NCI-H2029 treated with DMSO at 0.1 percent for 48 hours (cell line): Measurements from ENCODE around the gene MED12L.
"Not testable (repeated sequence)": the region's sequence is repeated elsewhere in the genome, so short reads cannot be mapped to it uniquely, and the experiment has no call there.

Experiments
- DNase-seq: peaks from one replicate; lab custom pipeline; 2025; lab: John Stamatoyannopoulos, UW

Gene MED12L

GRCh38 chr3:151214459-151214858 is 129.0 kb downstream of the MED12L start:
- no peak for DNase-seq

DNA sequence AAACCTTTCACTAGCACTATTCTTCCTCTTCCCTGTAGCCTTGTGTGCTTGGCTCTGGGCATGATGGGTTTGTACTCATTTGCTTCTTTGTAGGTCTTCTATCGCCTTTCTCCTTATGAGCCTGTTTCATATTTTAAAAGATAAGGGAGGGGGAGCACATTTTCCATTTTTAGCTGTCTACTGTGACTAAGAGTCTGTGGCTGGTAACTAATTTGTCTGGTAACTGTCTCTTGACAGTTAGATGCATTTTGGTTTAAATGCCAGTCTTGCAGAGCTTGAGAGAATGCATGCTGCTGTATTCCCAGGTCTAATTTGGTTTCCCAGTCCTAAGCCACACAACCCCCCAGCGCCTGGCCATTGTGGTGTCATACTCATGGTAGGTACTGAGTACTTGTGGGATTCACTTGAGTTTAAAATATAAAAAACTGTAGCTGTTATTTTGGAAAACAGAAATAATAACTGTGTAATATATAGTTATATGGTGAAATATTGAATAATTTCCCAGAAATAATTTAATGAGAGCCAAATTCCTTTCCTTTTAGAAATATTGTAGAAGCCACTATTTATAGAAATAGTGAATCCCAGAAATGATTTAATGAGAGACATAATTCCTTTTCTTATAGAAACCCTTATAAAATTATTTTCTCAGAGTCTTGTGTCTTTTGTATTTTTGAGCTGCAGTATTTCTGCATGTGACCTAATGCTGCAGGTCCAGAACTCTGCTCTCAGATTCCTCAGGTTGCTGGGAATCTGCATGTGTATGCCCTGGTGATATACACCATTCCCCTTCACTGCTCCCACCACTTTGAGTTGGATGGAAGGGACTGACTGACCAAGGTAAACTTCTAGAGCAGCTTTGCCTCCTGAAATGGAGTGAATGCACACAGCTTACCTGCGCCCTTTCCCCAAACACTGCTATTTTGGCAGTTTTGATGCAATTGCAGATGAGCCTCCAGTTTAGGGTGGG is 131.5 kb downstream of the MED12L start:
- DNase-seq: no peak

- DNase-seq: no peak
These were observed 132.7 kb downstream of the MED12L start for GRCh38 chr3:151218136-151218535.

DNA sequence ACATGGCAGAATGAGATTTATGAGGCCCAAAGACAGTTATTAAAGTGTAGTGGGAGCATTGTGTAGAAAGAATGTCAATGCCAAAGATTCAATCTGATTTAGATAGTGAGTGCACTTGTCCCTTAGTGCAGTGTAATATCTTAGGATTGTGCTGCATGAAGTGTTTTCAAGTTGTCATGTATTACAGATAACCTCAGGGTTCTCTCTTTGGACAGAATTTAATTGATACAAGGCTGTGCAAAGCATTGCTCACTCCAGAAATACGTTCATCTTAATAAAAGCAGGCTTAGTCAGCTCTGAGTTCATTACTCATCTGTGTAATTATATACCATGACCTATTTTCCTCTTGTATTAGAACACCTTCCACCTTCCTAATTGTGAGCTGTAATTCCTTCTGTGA is 133.6 kb downstream of the MED12L start:
- no peak for DNase-seq

GRCh38 chr3:151224268-151224866 is 138.9 kb downstream of the MED12L start:
- no peak for DNase-seq

GRCh38 chr3:151225040-151225975 is 139.8 kb downstream of the MED12L start:
- DNase-seq: no peak

DNA sequence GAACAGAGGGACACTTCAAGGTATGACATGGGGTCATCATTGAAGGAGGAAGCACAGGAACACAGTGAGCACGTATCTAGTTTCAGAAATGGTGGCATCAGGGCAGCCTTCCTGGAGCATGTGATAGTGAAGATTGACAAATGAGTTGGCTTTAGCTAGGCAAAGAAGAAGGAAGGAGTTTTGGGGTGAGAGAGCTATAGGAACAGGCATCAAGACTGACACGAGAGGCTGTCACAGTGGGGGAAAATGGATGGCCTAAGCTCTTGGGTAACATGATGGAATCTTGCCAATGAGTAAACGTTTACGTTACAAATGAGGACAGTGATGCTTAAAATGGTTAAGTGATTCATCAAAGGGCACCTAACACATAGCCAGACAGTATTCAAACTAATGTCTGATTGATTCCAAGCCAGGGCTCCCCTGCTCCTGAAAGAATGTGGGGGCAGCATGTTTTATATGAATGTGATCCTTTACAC is 140.7 kb downstream of the MED12L start:
- DNase-seq: no peak

- DNase-seq: no peak
These were observed 141.4 kb downstream of the MED12L start for GRCh38 chr3:151226825-151227224.

GRCh38 chr3:151227266-151227806 is 141.9 kb downstream of the MED12L start:
- DNase-seq: no peak

GRCh38 chr3:151227807-151228665 is 142.6 kb downstream of the MED12L start:
- peak; percentile 5 for DNase-seq

DNA sequence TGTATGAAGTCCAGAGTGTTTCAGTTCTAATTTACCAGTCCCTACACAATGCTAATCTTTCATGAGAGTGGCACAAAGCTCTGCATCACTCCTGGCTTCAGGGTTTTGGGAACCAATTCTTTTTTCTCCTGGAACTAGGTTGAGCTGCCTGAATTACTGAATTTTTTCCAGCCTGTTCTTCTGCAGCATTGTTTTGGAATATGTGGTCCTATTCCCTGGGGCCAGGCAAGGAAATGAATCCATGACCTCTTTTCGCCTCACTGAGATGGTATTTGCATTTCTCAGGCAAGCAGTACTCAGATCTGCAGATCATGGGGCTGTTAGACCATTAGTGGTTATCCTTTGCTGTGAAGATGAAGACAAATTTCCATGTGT is 143.2 kb downstream of the MED12L start:
- DNase-seq: no peak

GRCh38 chr3:151230646-151231045 is 145.2 kb downstream of the MED12L start:
- DNase-seq: no peak

DNA sequence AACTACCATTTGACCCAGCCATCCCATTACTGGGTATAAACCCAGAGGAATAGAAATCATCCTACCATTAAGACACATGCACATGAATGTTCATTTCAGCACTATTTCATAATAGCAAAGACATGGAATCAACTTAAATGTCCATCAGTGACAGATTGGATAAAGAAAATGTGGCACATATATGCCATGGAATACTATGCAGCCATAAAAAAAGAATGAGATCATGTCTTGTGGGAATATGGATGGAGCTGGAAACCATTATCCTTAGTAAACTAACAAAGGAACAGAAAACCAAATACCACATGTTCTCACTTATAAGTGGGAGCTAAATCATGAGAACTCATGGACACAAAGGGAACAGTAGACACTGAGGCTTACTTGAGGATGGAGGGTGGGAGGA is 146.9 kb downstream of the MED12L start:
- DNase-seq: not testable (repeated sequence)

DNA sequence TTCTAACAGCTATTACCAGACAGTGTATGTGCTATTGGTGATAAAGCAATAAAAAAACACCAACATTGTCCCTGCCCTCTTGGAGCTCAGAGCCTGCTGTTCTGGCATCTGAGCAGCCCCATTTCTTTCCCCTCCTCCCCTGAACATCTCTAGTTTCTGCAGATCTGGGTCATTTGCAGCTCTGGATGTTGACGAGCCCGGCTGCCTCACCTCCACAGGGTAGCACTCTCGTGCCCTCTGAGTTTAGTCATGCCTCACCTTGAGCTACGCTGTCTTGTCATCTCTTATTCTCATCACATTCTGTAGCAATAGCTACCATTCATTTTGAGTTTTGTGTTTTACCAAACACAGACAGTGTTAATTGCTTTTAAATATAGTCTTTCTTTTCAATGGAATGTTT is 147.5 kb downstream of the MED12L start:
- DNase-seq: no peak

DNA sequence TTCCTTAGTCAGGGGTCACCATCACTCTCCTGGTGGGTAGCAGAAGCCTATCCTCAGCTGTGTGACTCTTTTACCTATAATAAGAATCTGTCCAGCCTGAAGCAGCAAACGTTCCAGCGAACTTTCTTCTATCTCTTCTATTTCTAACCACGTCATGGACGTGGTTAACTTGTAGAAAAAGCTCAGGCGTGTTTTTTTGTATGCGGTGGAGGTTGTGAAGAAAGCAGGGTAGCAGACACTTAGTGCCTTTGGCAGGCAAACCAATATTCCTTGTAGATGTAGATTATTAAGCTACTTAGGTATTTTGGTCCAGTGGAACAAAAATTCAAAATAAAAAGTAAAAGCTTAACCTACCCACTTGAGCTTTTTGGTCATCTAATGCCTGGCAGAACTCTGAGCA is 149.4 kb downstream of the MED12L start:
- no peak for DNase-seq

- DNase-seq: no peak
These were observed 150.9 kb downstream of the MED12L start for GRCh38 chr3:151236316-151236715.

DNA sequence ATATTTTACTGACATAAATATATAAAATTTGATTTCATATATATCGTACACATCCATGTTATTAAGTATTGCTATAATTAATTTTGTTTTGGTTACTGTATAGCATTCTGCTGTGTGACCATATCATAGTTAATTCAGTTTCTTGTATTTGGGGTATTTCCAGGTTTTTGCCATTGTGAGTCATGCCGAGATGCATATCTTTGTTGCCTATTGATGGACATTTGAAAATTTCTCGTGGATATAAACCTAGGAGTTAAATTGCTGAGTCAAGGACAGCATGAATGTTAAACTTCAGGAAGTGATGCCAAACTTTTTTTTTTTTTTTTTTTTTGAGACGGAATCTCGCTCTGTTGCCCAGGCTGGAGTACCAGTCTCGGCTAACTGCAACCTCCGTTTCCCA is 151.3 kb downstream of the MED12L start:
- no peak for DNase-seq

GRCh38 chr3:151242006-151242405 is 156.5 kb downstream of the MED12L start:
- DNase-seq: not testable (repeated sequence)

GRCh38 chr3:151248772-151249337 is 163.4 kb downstream of the MED12L start:
- no peak for DNase-seq

DNA sequence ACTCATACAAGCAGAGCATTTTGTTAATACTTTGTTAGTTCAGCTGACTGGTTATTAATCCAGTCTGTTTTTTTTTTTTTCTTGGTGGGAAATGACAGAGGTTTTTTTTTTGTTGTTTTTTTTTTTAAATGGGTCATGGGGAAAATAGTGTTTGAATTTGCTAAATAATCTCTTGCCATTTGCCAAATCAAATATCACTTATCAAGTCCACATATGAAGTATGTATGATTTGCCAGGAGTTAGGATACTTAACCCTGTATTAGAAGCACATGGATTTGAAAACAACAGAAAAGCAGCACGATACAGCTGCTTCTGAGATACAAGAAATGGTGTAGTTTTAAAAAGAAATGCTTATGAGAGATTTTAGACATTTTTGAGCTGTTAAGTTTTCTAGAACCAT is 171.3 kb downstream of the MED12L start:
- no peak for DNase-seq

DNA sequence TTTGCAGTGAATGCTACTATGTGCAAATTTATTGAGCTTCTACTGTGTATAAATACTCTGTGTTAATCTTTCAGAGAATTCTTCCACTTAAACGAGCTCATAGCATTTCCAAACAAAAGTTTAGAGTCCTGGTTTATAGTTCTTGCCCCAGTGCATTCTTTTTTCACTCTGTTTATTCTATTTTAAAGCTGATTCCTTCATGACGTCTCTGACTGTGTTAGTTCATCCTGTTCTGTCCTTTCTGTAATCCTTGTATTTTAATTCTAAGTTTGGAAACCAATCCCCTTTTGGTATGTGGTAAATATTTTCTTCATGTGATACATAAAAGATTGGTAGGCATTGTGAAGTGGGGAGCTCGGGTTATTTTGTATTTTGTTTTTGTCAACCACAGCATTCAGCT is 174.2 kb downstream of the MED12L start:
- no peak for DNase-seq
